Thoracic aorta (tissue), 2 donors: ENCODE results near the gene EGFLAM. TPM values are rescaled to one million over a fixed set of nuclear protein-coding genes. Genes with fewer than 3 reads are reported as not detected.

Experiments
- ATAC-seq: fragments of 150-250 bp; one replicate; pipeline ENCODE4 v1.8.0; 2017; ENCODE audit warnings: low read depth; ENCODE audit not compliant: insufficient number of reproducible peaks, low FRiP score
- DNase-seq: peaks from one replicate; pipeline ENCODE4 v3.0.0-alpha.2; 2020; ENCODE audit warnings: low spot score
- H3K27ac ChIP-seq, 2 donors: fragments of 200-600 bp; sonication (generic); 1 replicate in 1 of 2; 2 replicates in 1 of 2; pipeline ENCODE4 v1.5.1; 2016; ENCODE audit warnings: mild to moderate bottlenecking in 2 of 2, moderate library complexity in 2 of 2
- H3K27me3 ChIP-seq: fragments of 200-600 bp; sonication (generic); replicated peaks from 2 replicates; pipeline ENCODE4 v1.6.0; 2016; ENCODE audit warnings: mild to moderate bottlenecking; ENCODE audit not compliant: insufficient read depth
- H3K36me3 ChIP-seq: fragments of 200-600 bp; sonication (generic); one replicate; pipeline ENCODE4 v1.5.1; 2016
- H3K4me1 ChIP-seq, 2 donors: fragments of 200-600 bp; sonication (generic); 1 replicate in 1 of 2; 2 replicates in 1 of 2; pipeline versions ENCODE4 v1.5.1 to v1.6.0; 2016; ENCODE audit warnings: low read depth in 2 of 2, mild to moderate bottlenecking in 1 of 2; ENCODE audit not compliant: control insufficient read depth in 1 of 2
- H3K4me3 ChIP-seq: fragments of 200-600 bp; sonication (generic); 2 replicates; pipeline ENCODE4 v1.5.1; 2016; ENCODE audit warnings: mild to moderate bottlenecking
- H3K9me3 ChIP-seq: fragments of 200-600 bp; sonication (generic); 2 replicates; pipeline ENCODE4 v1.5.1; 2016
- CTCF ChIP-seq: fragments of 200-600 bp; sonication (generic); IDR thresholded peaks from one replicate; pipeline ENCODE4 v1.5.1; 2019; ENCODE audit warnings: antibody characterized with exemption
- total RNA-seq, 2 donors: library from RNA; depleted of rRNA; stranded (reverse); fragments of >200 nt; gene quantifications; one replicate each; pipeline versions ENCODE4 v1.1.0 to v1.2.3, GENCODE V29; 2016

EGFLAM gene
- total RNA-seq, 2 donors from 2014 or later: 10.7 to 23.4 TPM

- Histone ChIP-seq H3K4me3 (no peak overlapping the region), H3K27ac (no peak overlapping the region), H3K36me3 (no peaks in the 10 kb centered on the region), H3K4me1 (no peaks in the 10 kb centered on the region), H3K9me3 (no peaks in the 10 kb centered on the region), H3K27me3 (no peaks in the 10 kb centered on the region)
- no peak for TF ChIP-seq CTCF
- ATAC-seq (no peak), DNase-seq (no peak)
Observed at GRCh38 chr5:38212307-38212706, 46.1 kb upstream of the EGFLAM start.

GRCh38 chr5:38226091-38226490 is 32.3 kb upstream of the EGFLAM start:
- TF ChIP-seq CTCF: no peak
- no peaks in the 10 kb centered on the region for H3K4me1 ChIP-seq
- DNase-seq (no peak), ATAC-seq (no peak)
- H3K27me3 ChIP-seq: no peaks in the 10 kb centered on the region
- H3K36me3 ChIP-seq: no peaks in the 10 kb centered on the region
- H3K9me3 ChIP-seq: no peaks in the 10 kb centered on the region
- H3K4me3 ChIP-seq: no peak overlapping the region
- H3K27ac ChIP-seq: no peak overlapping the region

- no peak for TF ChIP-seq CTCF
- no peak for DNase-seq
- Histone ChIP-seq H3K27me3 (no peaks in the 10 kb centered on the region), H3K4me1 (no peaks in the 10 kb centered on the region), H3K9me3 (no peaks in the 10 kb centered on the region), H3K36me3 (no peaks in the 10 kb centered on the region), H3K4me3 (no peak overlapping the region), H3K27ac (no peak overlapping the region)
- no peak for ATAC-seq
Observed at GRCh38 chr5:38228914-38229313, 29.4 kb upstream of the EGFLAM start.

GRCh38 chr5:38234737-38235136 is 23.6 kb upstream of the EGFLAM start:
- Histone ChIP-seq H3K27me3 (no peaks in the 10 kb centered on the region), H3K9me3 (no peaks in the 10 kb centered on the region), H3K4me3 (no peak overlapping the region), H3K36me3 (no peaks in the 10 kb centered on the region), H3K27ac (no peak overlapping the region), H3K4me1 (no peaks in the 10 kb centered on the region)
- no peak for DNase-seq
- no peak for TF ChIP-seq CTCF
- ATAC-seq: no peak

GRCh38 chr5:38237681-38238080 is 20.7 kb upstream of the EGFLAM start:
- H3K9me3 ChIP-seq: no peaks in the 10 kb centered on the region
- H3K4me3 ChIP-seq: no peak overlapping the region
- ATAC-seq: no peak
- DNase-seq: no peak
- H3K27ac ChIP-seq: no peak overlapping the region
- TF ChIP-seq CTCF: no peak
- H3K36me3 ChIP-seq: no peaks in the 10 kb centered on the region
- H3K27me3 ChIP-seq: no peaks in the 10 kb centered on the region
- no peaks in the 10 kb centered on the region for H3K4me1 ChIP-seq
